Small intestine (tissue), 7 donors: Measurements from ENCODE around the gene VAMP5. TPM values are rescaled to one million over a fixed set of nuclear protein-coding genes. Genes with fewer than 3 reads are reported as not detected.
A peak's percentile ranks its signal among the peaks of the same experiment; 100 is the strongest.

ENCODE experiments used
- DNase-seq, 2 donors: peaks; one replicate each; pipeline versions ENCODE4 v3.0.0 to v3.0.0-alpha.2; 2013
- FAIRE-seq: peaks from 2 replicates; lab custom pipeline; 2012; peaks lifted over from hg19 to GRCh38; lab: Jason Lieb, UNC
- H3K27ac ChIP-seq, 3 donors: one replicate each; pipeline ENCODE4 v1.5.1; 2013; ENCODE audit warnings: low read length in 2 of 3, mild to moderate bottlenecking in 2 of 3, control low read depth in 1 of 3, inconsistent platforms in 1 of 3, low read depth in 1 of 3, moderate library complexity in 1 of 3
- H3K27me3 ChIP-seq, 3 donors: one replicate each; pipeline ENCODE4 v1.6.1; 2013; ENCODE audit warnings: low read length in 3 of 3, inconsistent platforms in 1 of 3; ENCODE audit not compliant: control insufficient read depth in 3 of 3, insufficient read depth in 3 of 3
- H3K36me3 ChIP-seq, 3 donors: one replicate each; pipeline ENCODE4 v1.6.1; 2013; ENCODE audit warnings: low read length in 3 of 3, inconsistent platforms in 1 of 3, low read depth in 1 of 3, mild to moderate bottlenecking in 1 of 3, moderate library complexity in 1 of 3; ENCODE audit not compliant: control insufficient read depth in 3 of 3, insufficient read depth in 2 of 3
- H3K4me1 ChIP-seq, 3 donors: one replicate each; pipeline ENCODE4 v1.6.1; 2013; ENCODE audit warnings: low read length in 2 of 3, inconsistent platforms in 1 of 3, low read depth in 1 of 3, mild to moderate bottlenecking in 1 of 3, moderate library complexity in 1 of 3; ENCODE audit not compliant: control insufficient read depth in 3 of 3, insufficient read depth in 2 of 3
- H3K4me3 ChIP-seq, 3 donors: one replicate each; pipeline ENCODE4 v1.5.1; 2013; ENCODE audit warnings: low read length in 3 of 3, control low read depth in 1 of 3, inconsistent platforms in 1 of 3, low read depth in 1 of 3, mild to moderate bottlenecking in 1 of 3, moderate library complexity in 1 of 3
- H3K9me3 ChIP-seq, 2 donors: one replicate each; pipeline ENCODE4 v1.6.1; 2013; ENCODE audit warnings: low read depth in 1 of 2, low read length in 1 of 2; ENCODE audit not compliant: control insufficient read depth in 2 of 2, insufficient read depth in 1 of 2
- whole genome bisulfite sequencing, 3 donors: extraction: QIAGEN DNeasy Blood & Tissue Kit; methylation state at CpG; one replicate each; pipeline ENCODE4 v1.1.7; 2013; 5-methylcytosine and 5-hydroxymethylcytosine counted together
- polyA plus RNA-seq, 4 donors: library from polyadenylated mRNA; stranded (reverse) in 3 of 4; unstranded in 1 of 4; fragments of 200-250 nt in 3 of 4; fragments of 120-200 nt in 1 of 4; gene quantifications; one replicate each; pipeline versions ENCODE4 v1.2.1 to v1.2.3, GENCODE V29; 2013
- donor health status: healthy with polysubstance abuse.
- donor health status: control.
- donor health status: control.
- donor health status: Bipolar disorder and iron deficiency.
- donor health status: healthy.

VAMP5 gene
- polyA plus RNA-seq, 4 donors: 12.8 to 110 (median 86.4) TPM

DNA sequence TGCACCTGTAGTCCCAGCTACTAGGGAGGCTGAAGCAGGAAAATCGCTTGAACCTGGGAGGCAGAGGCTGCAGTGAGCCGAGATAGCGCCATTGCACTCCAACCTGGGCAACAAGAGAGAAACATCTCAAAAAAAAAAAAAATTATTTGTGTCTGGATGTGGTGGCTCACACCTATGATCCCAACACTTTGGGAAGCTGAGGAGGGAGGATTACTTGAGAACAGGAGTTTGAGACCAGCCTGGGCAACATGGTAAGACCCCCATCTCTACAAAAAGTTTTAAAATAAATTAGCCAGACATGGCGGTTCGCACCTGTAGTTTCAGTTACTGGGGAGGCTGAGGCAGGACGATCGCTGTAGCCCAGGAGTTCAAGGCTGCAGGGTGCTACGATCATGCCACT is 8.5 kb upstream of the VAMP5 start:
- 82 to 85% (median 83%) methylated on average over 8 of the region's 8 CpGs for WGBS, 3 donors
- no peak for FAIRE-seq

DNA sequence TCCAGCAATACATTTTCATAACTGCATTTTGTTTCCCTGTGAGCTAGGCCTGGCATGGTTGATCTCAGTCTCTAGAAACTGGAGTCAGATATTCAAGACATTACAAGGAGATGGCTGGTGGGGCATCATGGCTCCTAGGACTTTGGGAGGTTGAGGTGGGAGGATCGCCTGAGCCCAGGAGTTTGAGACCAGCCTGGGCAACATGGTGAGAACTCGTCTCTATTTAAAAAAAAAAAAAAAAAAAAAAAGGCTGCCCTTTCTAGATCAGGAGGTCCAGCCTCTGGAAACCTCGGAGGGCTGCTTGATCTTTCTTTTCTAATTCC is 7.2 kb upstream of the VAMP5 start:
- WGBS, 3 donors: 12 to 43% (median 24%) methylated on average over 3 of the region's 3 CpGs
- H3K27ac ChIP-seq: peak overlapping the region; percentile 80 to 96 (median 90)
- H3K36me3 ChIP-seq: peaks cover 0 to 27% (median 9%) of the 10 kb centered on the region in 3 donors
- DNase-seq: peak in 1 of 2 donors; percentile 36
- H3K4me1 ChIP-seq: peaks cover 2 to 33% (median 3%) of the 10 kb centered on the region in 3 donors
- FAIRE-seq: no peak
- H3K9me3 ChIP-seq: no peaks in the 10 kb centered on the region
- H3K4me3 ChIP-seq: peak overlapping the region in 2 of 3 donors; percentile 78 to 81
- H3K27me3 ChIP-seq: no peaks in the 10 kb centered on the region

More for the DNA sequence above, 8.5 kb upstream of the VAMP5 start:
- Histone ChIP-seq H3K27me3 (no peaks in the 10 kb centered on the region), H3K4me1 (peaks cover 2 to 33% (median 3%) of the 10 kb centered on the region in 3 donors), H3K27ac (no peak overlapping the region), H3K36me3 (peaks cover 0 to 15% (median 3%) of the 10 kb centered on the region in 3 donors), H3K4me3 (no peak overlapping the region), H3K9me3 (no peaks in the 10 kb centered on the region)
- no peak for DNase-seq

DNA sequence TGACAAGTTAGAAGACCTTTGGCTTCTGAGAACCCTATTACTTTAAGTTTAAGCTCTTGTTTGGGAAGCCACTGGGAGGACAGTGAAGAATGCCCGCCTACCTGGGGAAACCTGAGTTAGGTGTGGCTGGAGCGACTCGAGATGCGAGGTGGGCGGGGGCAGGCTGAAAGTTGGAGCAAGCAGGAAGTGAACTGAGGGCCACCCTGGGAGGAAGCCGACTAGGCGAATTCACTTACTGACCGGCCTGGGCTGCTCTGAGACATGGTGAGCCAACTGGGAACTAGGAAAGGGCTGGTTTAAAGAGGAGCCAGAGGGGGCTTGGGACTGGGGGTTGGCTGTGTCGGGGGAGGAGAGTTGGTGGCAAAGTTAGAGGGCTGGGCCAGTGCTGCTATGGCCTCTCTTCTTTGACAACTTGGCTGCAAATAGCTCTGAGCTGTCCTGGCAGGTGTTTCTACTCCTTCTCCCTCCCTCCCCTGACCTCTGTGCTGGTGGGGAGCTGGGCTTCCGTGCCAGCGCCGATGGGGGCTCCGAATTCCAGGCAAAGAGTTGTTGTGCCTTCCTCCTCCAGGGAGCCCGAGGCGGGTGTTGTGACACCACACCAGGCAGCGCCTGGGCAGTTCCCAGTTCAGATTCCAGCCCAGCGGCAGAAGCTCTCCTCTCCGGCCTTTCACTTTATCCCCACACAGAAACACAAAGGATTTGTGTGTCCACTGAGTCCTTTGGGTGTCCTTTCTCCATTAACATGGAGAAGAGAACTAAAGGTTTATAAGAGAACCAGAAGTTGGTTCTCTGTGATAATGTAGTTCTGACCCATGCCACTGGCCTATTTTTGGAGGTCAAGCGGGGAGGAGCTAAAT is 6.6 kb upstream of the VAMP5 start, which contains the start of gene VAMP8:
Gene VAMP8, plus strand, starts transcription at position 201 of the 857 bp plus-strand sequence. Its CDS starts 61 bp downstream, at position 262.
- H3K27ac ChIP-seq: peak within 1 kb of the TSS; percentile 80 to 96 (median 90)
- H3K9me3 ChIP-seq: no peaks in the 10 kb centered on the region
- peaks cover 2 to 33% (median 3%) of the 10 kb centered on the region in 3 donors for H3K4me1 ChIP-seq
- FAIRE-seq (no peak), DNase-seq (peak; percentile 91 to 93)
- peak within 1 kb of the TSS; percentile 78 to 84 (median 81) for H3K4me3 ChIP-seq
- WGBS, 3 donors: 3 to 24% (median 3%) methylated on average over 17 to 19 of the region's 19 CpGs
- H3K27me3 ChIP-seq: no peaks in the 10 kb centered on the region
- peaks cover 0 to 32% (median 11%) of the 10 kb centered on the region in 3 donors for H3K36me3 ChIP-seq

DNA sequence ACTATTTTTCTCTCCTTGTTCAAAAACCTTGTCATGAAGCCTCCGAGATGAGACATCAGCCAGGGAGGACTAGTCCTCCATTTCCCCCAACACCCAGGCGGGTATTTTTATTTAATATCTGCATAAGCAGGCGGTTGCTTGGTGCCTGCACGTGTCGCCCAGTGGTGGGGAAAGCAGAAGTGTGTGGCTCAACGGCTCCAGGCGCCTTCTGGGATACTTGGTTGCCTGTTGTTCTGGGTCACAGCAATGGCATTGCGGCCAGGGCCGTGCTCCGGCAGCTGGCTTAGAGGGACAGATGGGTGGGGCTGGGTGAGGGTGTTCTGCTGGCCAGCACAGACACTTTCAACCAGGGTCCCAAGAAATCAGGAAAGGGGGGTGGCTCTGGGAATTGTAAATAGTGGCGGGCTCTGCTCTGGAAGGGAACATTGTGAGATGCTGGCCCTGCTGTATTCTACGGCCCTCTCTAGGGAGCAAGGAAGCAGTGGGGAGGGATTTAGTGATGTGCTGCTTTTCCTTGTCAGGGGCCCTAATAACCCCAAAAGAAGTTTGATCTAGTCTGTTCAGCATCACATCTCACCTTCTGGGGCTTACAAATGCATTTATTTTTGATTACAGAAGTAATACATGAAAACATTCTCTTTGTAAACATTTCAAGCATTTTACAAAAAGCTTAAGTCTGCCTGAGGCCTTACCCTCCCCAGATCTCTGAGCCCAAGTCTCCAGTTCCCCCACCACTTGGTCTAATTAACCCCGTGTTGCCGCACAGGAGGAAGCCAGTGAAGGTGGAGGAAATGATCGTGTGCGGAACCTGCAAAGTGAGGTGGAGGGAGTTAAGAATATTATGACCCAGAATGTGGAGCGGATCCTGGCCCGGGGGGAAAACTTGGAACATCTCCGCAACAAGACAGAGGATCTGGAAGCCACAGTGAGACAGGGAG is 5.7 kb upstream of the VAMP5 start:
- Histone ChIP-seq H3K36me3 (peaks cover 0 to 41% (median 11%) of the 10 kb centered on the region in 3 donors), H3K4me3 (peak overlapping the region; percentile 78 to 84 (median 81)), H3K9me3 (no peaks in the 10 kb centered on the region), H3K4me1 (peaks cover 2 to 35% (median 3%) of the 10 kb centered on the region in 3 donors), H3K27ac (peak overlapping the region; percentile 80 to 96 (median 90)), H3K27me3 (no peaks in the 10 kb centered on the region)
- 30 to 41% (median 31%) methylated on average over 19 of the region's 19 CpGs for WGBS, 3 donors
- DNase-seq (peak; percentile 34 to 42), FAIRE-seq (no peak)

DNA sequence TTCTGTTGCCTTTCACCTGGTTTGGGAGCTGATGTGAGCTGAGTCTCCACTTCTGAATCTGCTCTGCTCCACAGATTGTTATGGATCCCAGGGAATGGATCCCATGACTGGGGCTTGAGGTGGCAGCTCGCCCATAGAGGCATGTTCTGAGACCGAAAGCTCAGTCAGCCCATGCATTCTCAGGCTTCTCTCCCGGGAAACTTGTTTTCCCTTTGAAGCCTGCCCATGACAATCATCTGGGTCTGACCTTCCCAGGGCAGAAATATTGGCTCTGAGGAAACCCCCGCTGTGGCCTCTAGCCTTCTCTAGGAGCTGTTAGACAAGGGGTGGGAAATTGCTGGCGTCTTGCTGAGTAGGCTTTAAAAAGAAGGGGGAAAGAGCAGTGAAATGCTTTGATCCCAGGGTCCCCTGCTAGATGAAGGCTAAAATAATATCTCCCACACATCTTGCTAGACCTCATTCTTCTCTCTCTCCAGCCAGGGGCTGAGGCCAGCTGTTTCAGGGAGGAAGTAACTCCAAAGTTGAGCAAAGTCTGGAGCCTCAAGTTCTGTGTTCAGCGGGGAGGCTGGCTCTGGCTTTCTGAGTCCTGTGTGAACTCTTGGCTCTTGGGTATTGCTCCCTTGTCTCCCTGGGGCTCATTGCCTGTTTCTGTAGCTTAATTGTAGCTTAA is 4.8 kb upstream of the VAMP5 start:
- DNase-seq (no peak), FAIRE-seq (no peak)
- 62 to 74% (median 71%) methylated on average over 6 of the region's 6 CpGs for WGBS, 3 donors
- H3K4me1 ChIP-seq: peaks cover 5 to 41% (median 5%) of the 10 kb centered on the region in 3 donors
- no peaks in the 10 kb centered on the region for H3K9me3 ChIP-seq
- peak overlapping the region in 2 of 3 donors; percentile 78 to 81 for H3K4me3 ChIP-seq
- H3K27ac ChIP-seq: peak overlapping the region in 1 of 3 donors; percentile 61
- no peaks in the 10 kb centered on the region for H3K27me3 ChIP-seq
- peaks cover 0 to 42% (median 11%) of the 10 kb centered on the region in 3 donors for H3K36me3 ChIP-seq

DNA sequence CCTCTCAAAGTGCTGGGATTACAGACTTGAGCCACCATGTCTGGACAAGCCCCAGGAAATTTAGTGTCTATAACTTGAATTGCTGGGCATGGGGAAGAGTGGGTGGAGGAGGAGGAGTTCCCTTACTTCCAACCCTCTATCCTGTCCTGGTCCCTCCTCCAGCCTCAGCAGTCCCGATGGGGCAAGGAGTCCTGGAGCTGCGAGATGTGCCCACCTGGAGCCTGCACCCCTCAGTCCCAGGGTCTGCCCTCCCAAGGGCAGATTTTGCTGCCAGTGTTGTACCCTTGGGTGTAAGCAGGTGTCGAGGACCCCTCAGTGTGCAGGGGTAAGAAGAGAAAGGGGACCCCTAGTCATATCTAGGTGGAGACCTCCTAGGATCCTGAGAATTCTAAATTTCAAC is 4.0 kb upstream of the VAMP5 start:
- DNase-seq: no peak
- Histone ChIP-seq H3K27me3 (no peaks in the 10 kb centered on the region), H3K36me3 (peaks cover 0 to 42% (median 11%) of the 10 kb centered on the region in 3 donors), H3K27ac (no peak overlapping the region), H3K9me3 (no peaks in the 10 kb centered on the region), H3K4me1 (peaks cover 5 to 48% (median 5%) of the 10 kb centered on the region in 3 donors), H3K4me3 (no peak overlapping the region)
- 85 to 97% (median 96%) methylated on average over 3 of the region's 3 CpGs for WGBS, 3 donors
- no peak for FAIRE-seq

DNA sequence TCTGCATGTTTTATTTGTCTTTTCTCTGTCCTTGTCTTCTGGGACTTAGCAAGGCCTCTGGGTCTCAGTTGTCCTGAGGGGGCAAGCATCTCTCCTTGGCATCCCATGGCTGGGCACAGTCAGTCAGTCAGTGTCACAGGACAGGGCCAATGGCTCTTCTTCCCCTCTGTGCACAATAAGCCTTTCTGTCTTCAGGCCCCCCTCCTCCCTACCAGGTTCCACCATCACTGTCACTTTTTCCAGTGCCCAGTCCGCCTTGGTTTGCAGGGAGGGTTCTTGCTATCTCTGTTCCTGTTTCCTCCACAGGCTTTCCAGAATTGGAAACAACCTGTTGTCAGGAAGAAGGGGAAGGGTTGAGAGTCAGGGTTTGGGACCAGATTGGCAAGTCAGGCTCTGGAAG is 1.7 kb upstream of the VAMP5 start:
- H3K9me3 ChIP-seq: no peaks in the 10 kb centered on the region
- peaks cover 7 to 46% (median 16%) of the 10 kb centered on the region in 3 donors for H3K4me1 ChIP-seq
- DNase-seq (no peak), FAIRE-seq (no peak)
- H3K27me3 ChIP-seq: no peaks in the 10 kb centered on the region
- no peak overlapping the region for H3K27ac ChIP-seq
- H3K4me3 ChIP-seq: no peak overlapping the region
- peaks cover 0 to 42% (median 11%) of the 10 kb centered on the region in 3 donors for H3K36me3 ChIP-seq
- WGBS, 3 donors: 73 to 91% (median 78%) methylated on average over 1 of the region's 1 CpG
